ENCODE results near the gene IL1RAPL2. TPM values are rescaled to one million over a fixed set of nuclear protein-coding genes. Genes with fewer than 3 reads are reported as not detected.

IL1RAPL2 gene
- total and polyA plus RNA-seq, 2 donors (not counting 3 experiments of a cell fraction or from before 2014, with no cell fraction given), result not detected

- Histone ChIP-seq H3K4me3 (replicated peaks in 1 of 3; ENCODE audit: insufficient read depth in 1 of 3, low read depth in 1 of 3, low read length in 3 of 3) (no peak overlapping the region), H3K4me2 (ENCODE audit: insufficient read depth, low read length) (no peak overlapping the region), H3K4me1 (ENCODE audit: control insufficient read depth, extremely low read depth, insufficient read depth, low read length) (no peaks in the 10 kb centered on the region), H3K79me2 (ENCODE audit: control insufficient read depth, insufficient read depth, low read length) (no peaks in the 10 kb centered on the region), H2AFZ (ENCODE audit: low read depth, low read length) (no peak overlapping the region), H3K27ac (ENCODE audit: insufficient read depth, low read depth, low read length) (no peak overlapping the region), H3K9me3 (replicated peaks; ENCODE audit: control insufficient read depth, insufficient read depth, low read length) (no peaks in the 10 kb centered on the region), H3K36me3 (ENCODE audit: control insufficient read depth in 2 of 2, extremely low read depth in 1 of 2, insufficient read depth in 2 of 2, low read length in 2 of 2) (no peaks in the 10 kb centered on the region), H3K9me1 (replicated peaks; ENCODE audit: control insufficient read depth, extremely low read depth, insufficient read depth, low read length) (no peaks in the 10 kb centered on the region), H3K9ac (replicated peaks; ENCODE audit: extremely low read depth, insufficient read depth, low read length) (no peak overlapping the region), H3K27me3 (ENCODE audit: control insufficient read depth in 2 of 2, insufficient read depth in 2 of 2, low read length in 2 of 2) (no peaks in the 10 kb centered on the region), H4K20me1 (replicated peaks; ENCODE audit: control insufficient read depth, extremely low read depth, insufficient read depth, low read length) (no peaks in the 10 kb centered on the region)
- ChIA-PET POLR2A (no interaction called here), CTCF (interaction anchor here (0.5 to 1.7 kb wide), 12 partner anchors 8 to 780 kb away, joined by 3 to 10 read pairs (median 4); no protein-coding TSS in a partner anchor)
- BruUV-seq (replicated peaks), result no TSS peak
- TF ChIP-seq GATA2 (IDR thresholded peaks at IDR 0.05; ENCODE audit: insufficient read depth, insufficient read length, low read depth, low read length) (no peak), CTCF (IDR thresholded peaks at IDR 0.05; ENCODE audit: extremely low read depth in 1 of 2, insufficient read depth in 1 of 2, low read depth in 1 of 2, low read length in 2 of 2) (no peak), FOS (IDR thresholded peaks at IDR 0.05; ENCODE audit: borderline replicate concordance, insufficient read depth, low read length) (no peak), EZH2 (IDR thresholded peaks at IDR 0.05; ENCODE audit: borderline replicate concordance, low read depth, low read length, severe bottlenecking) (no peak), POLR2A (IDR thresholded peaks at IDR 0.05; ENCODE audit: low read depth, low read length) (no peak), MYC (IDR thresholded peaks at IDR 0.05; ENCODE audit: low read depth, low read length) (no peak), JUN (IDR thresholded peaks at IDR 0.05; ENCODE audit: borderline replicate concordance, insufficient read depth, insufficient read length, low read depth) (no peak)
- DNase-seq (ENCODE audit: low read depth, low spot score), result no peak
- FAIRE-seq, result no peak
- dilution Hi-C loops (cut with MboI; ENCODE audit: extremely low pct_ligation_motif_present, low sequenced_read_pairs) (no loop called here), intact Hi-C loops (cut with micrococcal nuclease) (loop anchor here (2.0 kb wide), 2 partner anchors 269 to 611 kb away; no protein-coding TSS in a partner anchor)
Measured at GRCh38 chrX:104921584-104922205, 355.7 kb downstream of the IL1RAPL2 start.
